Fibroblast of peridontal ligament (primary cell): ENCODE data around the gene OLFML2A.
"Not testable (repeated sequence)": the region's sequence is repeated elsewhere in the genome, so short reads cannot be mapped to it uniquely, and the experiment has no call there.

Experiments
- DNase-seq: peaks from one replicate; pipeline ENCODE4 v3.0.0-alpha.2; 2010; ENCODE audit errors: extremely low read depth

The OLFML2A gene

DNA sequence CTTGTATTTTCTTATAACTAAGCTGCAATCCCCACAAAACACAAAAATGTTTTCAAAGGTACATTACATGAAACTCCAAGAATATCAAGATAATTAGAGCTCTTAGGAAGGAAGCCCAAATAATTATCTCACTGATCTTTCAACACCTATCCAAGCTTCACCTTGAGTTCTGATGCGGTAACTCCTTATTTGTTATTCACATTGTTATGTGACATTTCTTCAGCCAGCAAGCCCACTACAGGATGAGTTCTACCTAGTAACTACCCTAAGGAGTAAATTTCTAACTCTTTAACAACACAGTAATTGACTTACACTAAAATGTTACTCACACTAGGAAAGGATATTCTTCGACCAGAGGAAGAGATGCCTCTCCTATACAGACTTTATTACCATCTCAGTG lies 15.7 kb upstream of the OLFML2A start:
- no peak for DNase-seq

DNA sequence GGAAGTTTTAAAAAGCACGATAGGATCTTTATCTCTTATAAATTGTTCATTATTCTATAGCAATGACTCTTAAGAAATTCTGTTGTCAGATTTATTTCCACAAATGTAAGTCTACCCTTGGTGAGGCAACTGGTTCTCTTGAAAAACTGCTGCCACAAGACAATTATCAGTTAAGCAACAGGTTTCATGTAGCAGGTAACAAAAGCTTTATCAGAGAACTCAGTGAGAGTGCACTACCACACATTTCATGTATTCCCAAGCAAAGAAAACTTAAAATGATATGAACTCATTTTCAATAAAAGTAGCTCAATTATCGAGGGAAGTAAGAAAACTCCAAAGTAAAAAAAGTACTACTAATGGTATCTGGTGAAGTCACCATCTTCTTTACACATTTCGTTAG lies 15.2 kb upstream of the OLFML2A start:
- DNase-seq, result no peak

GRCh38 chr9:124762633-124763032 lies 14.3 kb upstream of the OLFML2A start:
- DNase-seq, result no peak

DNA sequence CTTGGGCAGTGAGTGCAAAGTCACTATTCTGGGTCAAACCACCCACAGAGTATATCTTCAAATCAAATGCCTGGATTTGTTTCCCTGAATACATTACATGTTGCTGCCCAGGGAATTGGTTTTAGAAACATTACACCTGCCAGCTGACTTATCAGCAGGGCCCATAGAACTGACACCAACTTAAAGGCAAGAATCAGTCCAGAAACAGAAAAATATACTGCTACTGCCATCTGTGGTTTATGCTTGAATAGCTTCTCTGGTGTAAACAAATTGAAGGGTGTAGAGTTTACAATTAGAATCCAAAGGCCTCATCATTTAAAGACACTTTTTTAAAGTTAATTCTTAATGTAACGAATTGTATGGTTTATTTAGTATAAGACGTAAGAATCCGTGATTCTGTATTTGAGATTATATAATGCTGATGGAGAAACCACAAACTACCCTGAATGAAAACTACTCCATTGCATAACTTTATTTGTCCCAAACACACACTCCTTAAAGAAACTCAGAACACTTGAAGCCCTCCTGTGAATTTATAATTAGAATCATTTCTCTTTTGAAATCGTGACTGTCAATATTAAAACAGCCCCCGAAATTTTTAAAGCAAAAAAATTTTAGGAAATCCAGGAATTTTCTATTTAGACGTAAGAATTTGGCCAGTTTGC lies 12.0 kb upstream of the OLFML2A start:
- peak; percentile 38 for DNase-seq

DNA sequence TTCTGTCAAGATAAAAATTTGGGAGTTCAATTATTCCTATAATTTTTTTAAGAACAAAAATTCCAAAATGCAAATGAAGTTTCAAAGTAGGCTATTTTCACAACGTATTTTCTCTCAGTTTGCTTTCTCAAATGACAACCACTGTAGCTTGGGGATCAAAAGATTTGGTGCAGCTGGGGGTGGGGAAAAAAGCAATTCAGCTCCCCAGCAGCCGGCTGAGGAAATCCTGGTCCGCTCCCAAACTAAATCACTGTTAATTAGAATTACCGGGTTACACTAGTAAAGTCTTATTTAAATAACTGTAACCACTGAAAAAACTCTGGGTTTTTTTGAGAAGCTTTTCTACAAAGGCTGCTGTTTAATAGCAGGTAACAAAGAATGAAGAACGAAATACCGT lies 11.5 kb upstream of the OLFML2A start:
- DNase-seq, result no peak

DNA sequence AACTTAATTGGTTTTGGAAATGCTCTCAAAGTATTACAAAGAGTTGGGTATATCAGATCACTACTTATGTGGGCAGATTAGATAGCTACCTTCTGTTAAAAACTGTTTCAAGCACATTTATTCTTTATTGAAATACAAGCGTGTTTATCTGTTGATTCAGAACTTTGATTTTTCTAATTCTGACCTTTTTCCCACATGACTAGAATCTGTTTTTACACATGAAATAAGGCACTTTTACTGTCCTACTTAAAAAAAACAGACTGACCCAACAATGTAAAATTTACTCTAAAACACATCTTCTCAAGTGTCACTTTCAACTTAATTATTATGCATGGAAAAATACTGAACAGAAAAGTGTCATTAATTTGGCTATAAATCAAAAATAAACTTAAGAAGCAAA lies 10.6 kb upstream of the OLFML2A start:
- no peak for DNase-seq

- no peak for DNase-seq
Observed at GRCh38 chr9:124766815-124767554, 9.9 kb upstream of the OLFML2A start.

GRCh38 chr9:124767821-124768220 lies 9.1 kb upstream of the OLFML2A start:
- DNase-seq, result no peak

DNA sequence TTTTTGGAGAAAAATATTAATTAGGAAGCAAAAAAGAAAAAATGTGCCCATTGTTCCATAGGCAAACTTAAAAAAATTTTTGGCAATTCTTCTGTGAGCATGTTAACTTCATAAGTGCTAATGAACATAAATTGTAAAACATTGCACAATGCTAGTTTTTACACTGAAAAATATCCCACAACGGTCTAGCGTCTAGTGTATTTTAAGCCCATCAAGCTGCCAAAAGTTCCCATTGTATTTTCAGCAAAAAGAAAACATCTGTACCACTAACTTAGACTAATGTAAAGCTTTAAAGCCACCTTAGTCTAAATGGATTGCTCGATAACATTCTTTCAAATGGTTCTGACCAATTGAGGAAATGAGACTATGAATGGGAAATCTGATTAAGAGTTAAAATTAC lies 8.6 kb upstream of the OLFML2A start:
- DNase-seq, result no peak

DNA sequence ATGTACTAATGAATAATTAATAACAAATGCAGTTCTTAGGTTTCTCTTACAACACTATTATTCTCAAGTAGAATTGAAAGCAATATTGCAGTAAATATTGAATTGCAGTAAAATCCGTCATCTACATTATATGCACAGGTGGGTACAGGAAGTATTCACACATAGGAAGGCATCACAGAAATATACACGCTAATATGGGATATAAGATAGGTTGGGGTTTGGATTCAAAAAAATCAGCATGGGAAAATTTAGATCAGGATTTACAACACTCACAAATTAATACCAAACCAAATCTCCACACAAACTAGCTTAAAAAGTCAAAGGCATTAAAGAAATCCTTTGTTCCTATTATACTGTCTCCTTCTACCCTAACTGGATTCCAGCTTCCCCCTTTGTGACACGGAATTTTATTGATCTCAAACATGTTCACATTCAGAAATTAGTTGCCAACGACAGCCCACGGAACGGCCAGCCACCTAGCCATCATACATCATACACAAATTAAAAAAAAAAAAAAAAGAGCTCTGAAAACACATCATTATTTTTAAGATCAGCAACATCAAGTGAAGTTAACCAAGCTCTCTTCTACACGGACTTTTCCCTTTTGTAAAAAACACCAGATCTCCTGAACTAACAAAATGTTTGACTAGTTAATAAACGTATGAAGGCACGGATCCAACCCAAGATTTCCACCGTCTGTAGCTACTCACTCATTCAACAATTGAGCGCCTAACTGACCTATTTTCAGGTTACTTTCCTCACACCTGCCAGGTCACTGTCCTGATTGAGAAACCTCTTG lies 8.0 kb upstream of the OLFML2A start:
- DNase-seq, result peak; percentile 35

GRCh38 chr9:124769549-124770358 lies 7.2 kb upstream of the OLFML2A start:
- no peak for DNase-seq

DNA sequence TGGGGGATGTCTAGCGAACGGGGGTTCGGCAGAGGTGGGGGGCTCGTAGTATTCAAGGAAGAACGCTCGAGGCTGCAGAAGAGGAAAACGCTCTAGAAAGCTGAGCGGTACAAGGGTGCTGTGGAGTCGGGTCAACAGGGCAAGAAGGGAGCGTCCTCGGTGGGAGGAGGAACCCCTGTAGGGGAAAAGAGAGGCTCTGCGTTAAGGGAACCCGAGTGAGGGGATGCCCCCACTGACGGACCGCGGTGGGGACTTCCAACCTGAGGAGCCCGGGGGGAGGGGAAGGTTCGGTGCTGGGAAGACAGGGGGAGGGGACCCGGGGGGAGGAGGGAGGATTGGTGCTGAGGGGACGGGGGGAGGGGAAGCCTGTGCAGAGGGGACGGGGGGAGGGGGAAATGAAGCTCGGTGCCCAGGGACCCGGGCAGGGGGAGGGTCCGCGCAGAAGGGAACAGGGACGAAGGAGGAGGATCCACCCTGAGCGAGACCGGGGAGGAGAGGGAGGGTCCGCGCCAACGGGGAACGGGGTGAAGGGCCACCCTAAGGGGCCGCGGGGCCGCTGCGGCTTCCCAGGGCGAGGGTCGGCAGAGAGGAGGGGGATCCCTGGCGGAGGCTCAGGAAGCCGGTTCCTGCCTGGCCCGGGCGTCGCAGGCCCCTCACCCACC lies 6.4 kb upstream of the OLFML2A start:
- no peak for DNase-seq

GRCh38 chr9:124771021-124771866 lies 5.7 kb upstream of the OLFML2A start, which contains the start of gene NR6A1:
Gene NR6A1, minus strand, starts transcription at chr9:124771311.
- peak; percentile 95 for DNase-seq

GRCh38 chr9:124771867-124772679 lies 4.9 kb upstream of the OLFML2A start:
- DNase-seq, result peak; percentile 74

DNA sequence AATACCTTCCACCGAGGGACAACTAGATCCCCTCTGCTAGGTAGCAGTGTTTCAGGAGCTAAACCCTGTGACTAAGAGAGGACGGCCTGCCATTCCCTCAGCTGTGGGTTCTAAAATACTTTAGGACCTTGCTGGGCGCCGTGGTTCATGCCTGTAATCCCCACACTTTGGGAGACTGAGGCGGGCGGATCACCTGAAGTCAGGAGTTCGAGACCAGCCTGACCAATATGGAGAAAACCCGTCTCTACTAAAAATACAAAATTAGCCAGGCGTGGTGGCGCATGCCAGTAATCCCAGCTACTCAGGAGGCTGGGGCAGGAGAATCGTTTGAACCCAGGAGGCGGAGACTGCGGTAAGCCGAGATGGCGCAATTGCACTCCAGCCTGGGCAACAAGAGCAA lies 4.1 kb upstream of the OLFML2A start:
- not testable (repeated sequence) for DNase-seq

- no peak for DNase-seq
Observed at GRCh38 chr9:124773473-124774128, 3.3 kb upstream of the OLFML2A start.

GRCh38 chr9:124774129-124774978 lies 2.6 kb upstream of the OLFML2A start:
- DNase-seq, result peak; percentile 81

DNA sequence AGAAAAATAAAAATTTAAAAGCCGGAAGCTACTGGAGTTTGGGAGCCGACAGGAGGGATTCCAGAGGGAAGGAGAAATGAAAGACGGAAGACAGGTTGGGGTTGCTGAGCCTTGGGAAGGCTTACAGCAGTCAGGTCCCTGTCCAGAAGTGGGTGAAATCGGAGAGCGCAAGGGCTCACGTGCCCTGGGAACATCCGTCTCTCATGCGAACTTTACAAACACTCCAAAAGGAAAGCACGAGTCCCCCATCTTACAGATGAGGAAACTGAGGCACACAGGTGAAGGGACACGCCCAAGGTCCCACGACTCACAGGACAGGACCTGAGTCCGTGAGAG lies 347 bp upstream of the OLFML2A start:
- DNase-seq, result no peak
